Natural killer cell treated with Interleukin-12 subunit alpha and Interleukin-12 subunit beta and Interleukin-15 and Interleukin-18, amount 100 ng/mL, for 72 hours (primary cell): ENCODE data around the gene EP400. TPM values are rescaled to one million over a fixed set of nuclear protein-coding genes. Genes with fewer than 3 reads are reported as not detected.
A peak's percentile ranks its signal among the peaks of the same experiment; 100 is the strongest.

ENCODE experiments used
- ATAC-seq, 2 donors: fragments of 150-1000 bp; cut with Tn5 transposase in 1 of 2; sonication (Bioruptor Pico), chemical (Tn5 transposase) in 1 of 2; 2 replicates each; pipeline ENCODE4 v1.10.0; 2021
- DNase-seq: peaks from one replicate; pipeline ENCODE4 v3.0.0; 2022; ENCODE audit warnings: low spot score
- H3K27ac Mint-ChIP-seq, 2 donors: 1 replicate in 1 of 2; 2 replicates in 1 of 2; pipeline ENCODE4 v1.8.0; 2022; ENCODE audit warnings: mixed read lengths in 2 of 2, mild to moderate bottlenecking in 1 of 2, moderate library complexity in 1 of 2
- H3K27me3 Mint-ChIP-seq, 2 donors: 1 replicate in 1 of 2; 2 replicates in 1 of 2; pipeline ENCODE4 v1.8.0; 2022; ENCODE audit warnings: mixed read lengths in 2 of 2
- H3K36me3 Mint-ChIP-seq: one replicate; pipeline ENCODE4 v1.8.0; 2022; ENCODE audit warnings: mixed read lengths
- H3K4me1 Mint-ChIP-seq, 2 donors: 1 replicate in 1 of 2; 2 replicates in 1 of 2; pipeline ENCODE4 v1.8.0; 2022; ENCODE audit warnings: low read depth in 2 of 2, mixed read lengths in 2 of 2, mild to moderate bottlenecking in 1 of 2
- H3K4me3 Mint-ChIP-seq: one replicate; pipeline ENCODE4 v1.8.0; 2022; ENCODE audit warnings: mixed read lengths
- H3K9me3 Mint-ChIP-seq: 2 replicates; pipeline ENCODE4 v1.8.0; 2022; ENCODE audit warnings: mixed read lengths
- total RNA-seq, 2 donors: library from RNA; stranded (reverse); gene quantifications; one replicate each; pipeline ENCODE4 v1.2.3, GENCODE V29; 2022

The EP400 gene
- total RNA-seq, 2 donors from 2014 or later, result 53.5 to 106 TPM

- H3K4me3 Mint-ChIP-seq, result no peak overlapping the region
- no peak overlapping the region for H3K27ac Mint-ChIP-seq
- H3K4me1 Mint-ChIP-seq, result no peaks in the 10 kb centered on the region
- peaks cover 19% of the 10 kb centered on the region for H3K36me3 Mint-ChIP-seq
- no peaks in the 10 kb centered on the region for H3K27me3 Mint-ChIP-seq
- no peaks in the 10 kb centered on the region for H3K9me3 Mint-ChIP-seq
- no peak for DNase-seq
- ATAC-seq, result no peak
Observed at GRCh38 chr12:132026061-132026795, 76.5 kb downstream of the EP400 start.

GRCh38 chr12:132026796-132027500 is 77.2 kb downstream of the EP400 start:
- no peaks in the 10 kb centered on the region for H3K9me3 Mint-ChIP-seq
- DNase-seq, result no peak
- peaks cover 24% of the 10 kb centered on the region for H3K36me3 Mint-ChIP-seq
- H3K4me3 Mint-ChIP-seq, result no peak overlapping the region
- no peak overlapping the region for H3K27ac Mint-ChIP-seq
- H3K27me3 Mint-ChIP-seq, result no peaks in the 10 kb centered on the region
- no peaks in the 10 kb centered on the region for H3K4me1 Mint-ChIP-seq
- no peak for ATAC-seq

- ATAC-seq (no peak), DNase-seq (no peak)
- Mint-ChIP-seq H3K4me3 (no peak overlapping the region), H3K27ac (no peak overlapping the region), H3K9me3 (no peaks in the 10 kb centered on the region), H3K4me1 (no peaks in the 10 kb centered on the region), H3K36me3 (peaks cover 27% of the 10 kb centered on the region), H3K27me3 (no peaks in the 10 kb centered on the region)
Observed at GRCh38 chr12:132027636-132028035, 77.9 kb downstream of the EP400 start.

- Mint-ChIP-seq H3K4me3 (no peak overlapping the region), H3K4me1 (no peaks in the 10 kb centered on the region), H3K27me3 (no peaks in the 10 kb centered on the region), H3K27ac (no peak overlapping the region), H3K9me3 (no peaks in the 10 kb centered on the region), H3K36me3 (peaks cover 27% of the 10 kb centered on the region)
- no peak for DNase-seq
- no peak for ATAC-seq
Observed at GRCh38 chr12:132028111-132028510, 78.4 kb downstream of the EP400 start.

GRCh38 chr12:132029503-132030300 is 80.0 kb downstream of the EP400 start:
- Mint-ChIP-seq H3K27me3 (no peaks in the 10 kb centered on the region), H3K4me3 (no peak overlapping the region), H3K9me3 (no peaks in the 10 kb centered on the region), H3K4me1 (no peaks in the 10 kb centered on the region), H3K36me3 (peaks cover 30% of the 10 kb centered on the region), H3K27ac (no peak overlapping the region)
- no peak for DNase-seq
- ATAC-seq, result no peak

- no peaks in the 10 kb centered on the region for H3K27me3 Mint-ChIP-seq
- H3K4me1 Mint-ChIP-seq, result peaks cover 0 to 4% of the 10 kb centered on the region in 2 donors
- H3K27ac Mint-ChIP-seq, result no peak overlapping the region
- H3K9me3 Mint-ChIP-seq, result no peaks in the 10 kb centered on the region
- DNase-seq (no peak), ATAC-seq (no peak)
- H3K36me3 Mint-ChIP-seq, result peaks cover 32% of the 10 kb centered on the region
- H3K4me3 Mint-ChIP-seq, result no peak overlapping the region
Observed at GRCh38 chr12:132030367-132031038, 80.8 kb downstream of the EP400 start.

GRCh38 chr12:132033627-132034026 is 83.9 kb downstream of the EP400 start:
- Mint-ChIP-seq H3K4me1 (peaks cover 0 to 4% of the 10 kb centered on the region in 2 donors), H3K36me3 (peaks cover 48% of the 10 kb centered on the region), H3K27ac (no peak overlapping the region), H3K4me3 (no peak overlapping the region), H3K27me3 (no peaks in the 10 kb centered on the region), H3K9me3 (no peaks in the 10 kb centered on the region)
- DNase-seq (no peak), ATAC-seq (no peak)

GRCh38 chr12:132036063-132036683 is 86.4 kb downstream of the EP400 start:
- Mint-ChIP-seq H3K27ac (no peak overlapping the region), H3K36me3 (peaks cover 35% of the 10 kb centered on the region), H3K4me1 (peaks cover 0 to 5% of the 10 kb centered on the region in 2 donors), H3K4me3 (no peak overlapping the region), H3K9me3 (no peaks in the 10 kb centered on the region), H3K27me3 (no peaks in the 10 kb centered on the region)
- no peak for ATAC-seq
- no peak for DNase-seq

- Mint-ChIP-seq H3K4me3 (no peak overlapping the region), H3K36me3 (peaks cover 16% of the 10 kb centered on the region), H3K27me3 (no peaks in the 10 kb centered on the region), H3K9me3 (no peaks in the 10 kb centered on the region), H3K27ac (no peak overlapping the region), H3K4me1 (peaks cover 0 to 10% of the 10 kb centered on the region in 2 donors)
- DNase-seq (no peak), ATAC-seq (no peak)
Observed at GRCh38 chr12:132040906-132041606, 91.3 kb downstream of the EP400 start.

GRCh38 chr12:132043216-132043615 is 93.5 kb downstream of the EP400 start:
- Mint-ChIP-seq H3K9me3 (no peaks in the 10 kb centered on the region), H3K4me3 (no peak overlapping the region), H3K36me3 (peaks cover 6% of the 10 kb centered on the region), H3K4me1 (peaks cover 0 to 13% of the 10 kb centered on the region in 2 donors), H3K27me3 (no peaks in the 10 kb centered on the region), H3K27ac (no peak overlapping the region)
- ATAC-seq (no peak), DNase-seq (no peak)

- peaks cover 0 to 13% of the 10 kb centered on the region in 2 donors for H3K4me1 Mint-ChIP-seq
- H3K36me3 Mint-ChIP-seq, result peaks cover 6% of the 10 kb centered on the region
- H3K27ac Mint-ChIP-seq, result no peak overlapping the region
- no peaks in the 10 kb centered on the region for H3K27me3 Mint-ChIP-seq
- DNase-seq (no peak), ATAC-seq (no peak)
- H3K4me3 Mint-ChIP-seq, result no peak overlapping the region
- no peaks in the 10 kb centered on the region for H3K9me3 Mint-ChIP-seq
Observed at GRCh38 chr12:132043770-132044467, 94.2 kb downstream of the EP400 start.

GRCh38 chr12:132044661-132045412 is 95.1 kb downstream of the EP400 start:
- H3K9me3 Mint-ChIP-seq, result no peaks in the 10 kb centered on the region
- no peak overlapping the region for H3K27ac Mint-ChIP-seq
- H3K36me3 Mint-ChIP-seq, result peaks cover 12% of the 10 kb centered on the region
- H3K4me1 Mint-ChIP-seq, result peaks cover 0 to 16% of the 10 kb centered on the region in 2 donors
- H3K27me3 Mint-ChIP-seq, result no peaks in the 10 kb centered on the region
- ATAC-seq (peak in 1 of 2 donors; percentile 18), DNase-seq (no peak)
- no peak overlapping the region for H3K4me3 Mint-ChIP-seq
